Midbrain (tissue), 1 donor: ENCODE data around the gene GIPC2.
"Not testable (repeated sequence)": the region's sequence is repeated elsewhere in the genome, so short reads cannot be mapped to it uniquely, and the experiment has no call there.

Experiments used
- DNase-seq: peaks from one replicate; lab custom pipeline; 2025; lab: John Stamatoyannopoulos, UW

GIPC2 gene, protein sequence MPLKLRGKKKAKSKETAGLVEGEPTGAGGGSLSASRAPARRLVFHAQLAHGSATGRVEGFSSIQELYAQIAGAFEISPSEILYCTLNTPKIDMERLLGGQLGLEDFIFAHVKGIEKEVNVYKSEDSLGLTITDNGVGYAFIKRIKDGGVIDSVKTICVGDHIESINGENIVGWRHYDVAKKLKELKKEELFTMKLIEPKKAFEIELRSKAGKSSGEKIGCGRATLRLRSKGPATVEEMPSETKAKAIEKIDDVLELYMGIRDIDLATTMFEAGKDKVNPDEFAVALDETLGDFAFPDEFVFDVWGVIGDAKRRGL

DNA sequence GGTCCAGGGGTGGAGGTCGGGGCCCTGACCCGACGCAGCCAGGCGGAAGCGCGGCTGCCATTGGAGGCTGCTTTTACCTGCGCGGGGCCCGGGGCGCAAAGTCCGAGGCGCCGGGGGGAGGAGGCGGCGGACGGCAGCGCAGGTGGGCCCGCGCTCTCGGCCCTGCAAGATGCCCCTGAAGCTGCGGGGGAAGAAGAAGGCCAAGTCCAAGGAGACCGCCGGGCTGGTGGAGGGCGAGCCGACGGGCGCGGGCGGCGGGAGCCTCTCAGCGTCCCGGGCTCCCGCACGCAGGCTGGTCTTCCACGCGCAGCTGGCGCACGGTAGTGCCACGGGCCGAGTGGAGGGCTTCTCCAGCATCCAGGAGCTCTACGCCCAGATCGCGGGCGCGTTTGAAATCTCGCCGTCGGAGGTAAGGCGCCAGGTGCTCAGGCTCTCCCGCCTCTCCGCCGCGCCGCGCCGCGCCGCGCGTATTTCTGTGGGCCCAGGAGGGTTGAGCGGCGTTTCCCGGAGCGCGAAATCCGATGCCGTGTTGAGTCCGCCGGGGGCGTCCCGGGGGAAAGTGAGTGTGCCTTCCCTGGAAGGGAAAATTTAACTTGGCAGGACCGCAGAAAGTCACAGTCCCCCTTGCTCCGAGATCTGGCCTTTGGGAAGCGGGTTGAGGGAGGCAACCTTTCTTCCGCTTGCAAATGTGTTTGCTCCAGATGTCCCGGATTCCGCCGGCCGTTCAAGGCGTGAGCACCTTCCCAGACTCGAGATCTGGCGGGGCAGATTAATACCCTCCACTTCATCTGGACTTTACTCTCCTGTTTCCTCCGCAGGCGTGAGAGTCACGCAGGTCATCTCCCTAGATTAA lies at the start of gene GIPC2:
GIPC2 (plus strand) TSS at position 41 of the 853 bp plus-strand sequence; CDS start at position 170, 129 bp downstream.
- DNase-seq: no peak

- no peak for DNase-seq
Observed at GRCh38 chr1:77996734-77997133, 49.0 kb upstream of the GIPC2 start.

GRCh38 chr1:78000536-78000935 lies 45.2 kb upstream of the GIPC2 start:
- DNase-seq: not testable (repeated sequence)

DNA sequence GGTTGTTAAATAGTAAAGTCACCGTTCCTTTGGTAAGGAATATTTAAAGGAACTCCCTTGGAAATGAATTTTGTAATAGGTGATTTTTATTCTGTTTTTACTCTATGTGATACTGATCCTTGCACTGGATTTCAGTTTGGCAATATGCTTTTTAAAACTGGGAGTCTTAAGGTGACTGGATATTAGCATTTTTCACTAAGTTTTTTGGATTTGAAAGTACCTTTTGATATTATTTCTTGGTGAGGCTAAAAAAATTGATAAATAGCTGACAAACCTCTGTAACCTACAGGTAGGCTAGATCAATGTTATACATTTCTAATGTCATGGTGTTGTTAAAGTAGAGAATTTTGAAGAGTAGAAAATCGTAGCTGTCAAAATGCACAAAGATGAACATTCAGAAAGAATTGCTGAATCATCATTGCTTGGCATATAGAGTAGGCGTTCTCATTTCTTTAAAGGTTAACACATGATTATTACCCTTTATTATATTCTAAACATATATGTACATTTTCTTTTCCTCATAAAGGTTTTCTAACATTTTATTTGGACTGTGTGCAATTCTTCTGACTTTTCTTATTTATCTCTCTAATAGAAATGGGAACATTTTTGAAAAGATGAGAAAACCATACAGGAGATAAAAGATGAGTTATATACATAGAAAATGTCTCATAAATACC lies 42.6 kb upstream of the GIPC2 start:
- DNase-seq: peak; percentile 34

GRCh38 chr1:78003882-78004718 lies 41.7 kb upstream of the GIPC2 start:
- DNase-seq: peak; percentile 55

- peak; percentile 91 for DNase-seq
Observed at GRCh38 chr1:78004719-78005447, 40.9 kb upstream of the GIPC2 start, which contains the start of gene DNAJB4. TSS of gene DNAJB4 (plus strand) at chr1:78004939. CDS start at chr1:78005111, 172 bp downstream.

GRCh38 chr1:78005448-78005722 lies 40.4 kb upstream of the GIPC2 start:
- no peak for DNase-seq

- DNase-seq: peak; percentile 63
Observed at GRCh38 chr1:78005755-78006154, 40.0 kb upstream of the GIPC2 start.

GRCh38 chr1:78006521-78006920 lies 39.2 kb upstream of the GIPC2 start:
- peak; percentile 13 for DNase-seq

DNA sequence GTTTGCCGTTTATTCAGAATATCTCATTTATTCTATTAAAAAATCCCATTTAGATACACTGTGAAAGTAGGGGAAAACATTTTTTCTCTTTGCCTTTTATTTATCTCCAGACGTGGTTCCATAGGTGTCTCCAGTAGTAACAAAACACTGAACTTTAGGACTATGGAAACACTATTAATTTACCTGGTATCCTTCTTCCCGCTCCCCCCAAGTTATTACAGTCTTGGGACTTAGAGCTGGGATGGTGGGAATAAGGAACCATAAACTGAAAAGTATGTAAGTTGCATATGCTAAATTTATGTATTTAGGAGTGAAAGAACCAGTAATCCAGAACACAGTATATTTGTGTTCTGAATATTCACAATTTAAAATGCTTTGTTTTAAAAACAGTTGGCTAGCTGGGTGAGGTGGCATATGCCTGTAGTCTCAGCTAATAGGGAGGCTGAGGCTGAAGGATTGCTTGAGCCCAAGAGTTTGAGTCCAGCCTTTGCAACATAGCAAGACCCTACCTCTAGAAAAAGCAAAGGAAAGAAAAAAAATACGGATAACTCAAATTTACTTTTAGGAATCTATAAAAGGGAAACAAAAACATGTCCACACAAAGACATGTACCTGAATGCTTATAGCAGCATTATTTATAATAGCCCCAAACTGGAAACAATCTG lies 38.0 kb upstream of the GIPC2 start:
- DNase-seq: no peak

DNA sequence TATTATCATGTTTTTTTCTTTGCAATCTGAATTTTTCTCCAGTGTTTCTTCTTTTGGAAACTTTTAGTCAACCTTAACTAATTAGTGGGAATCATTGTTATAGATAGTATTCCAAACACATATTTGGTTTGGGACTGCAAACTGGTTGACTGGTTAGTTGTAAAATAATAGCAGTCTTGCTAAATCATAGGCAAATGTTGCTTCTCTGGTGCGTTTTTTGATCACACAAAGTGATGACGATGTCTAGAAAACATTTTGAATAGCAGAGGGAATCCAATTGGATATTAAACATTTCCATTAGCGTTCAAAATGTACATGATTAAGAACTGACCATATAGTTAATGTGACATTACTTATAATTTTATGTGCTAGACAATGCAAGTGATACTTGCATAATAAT lies 36.5 kb upstream of the GIPC2 start:
- no peak for DNase-seq

- no peak for DNase-seq
Observed at GRCh38 chr1:78009836-78010235, 35.9 kb upstream of the GIPC2 start.

DNA sequence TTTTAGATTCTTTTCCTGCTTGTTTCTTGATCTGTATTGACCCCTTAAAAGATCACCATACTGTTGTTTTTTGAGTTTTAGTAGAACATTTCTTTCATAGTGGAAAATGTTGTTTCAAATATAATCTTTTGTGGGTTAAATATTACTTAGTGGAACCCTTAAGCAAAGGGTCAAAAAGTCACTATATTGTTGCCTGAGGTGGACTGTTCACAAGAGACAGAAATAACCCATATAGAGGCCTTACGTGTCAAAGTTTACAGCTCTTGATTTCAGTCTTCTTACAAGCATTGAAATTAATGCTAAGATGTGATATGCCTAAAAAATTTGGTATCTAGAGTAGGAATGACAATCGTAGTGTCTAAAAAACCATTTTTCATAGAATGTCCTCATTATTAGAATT lies 34.7 kb upstream of the GIPC2 start:
- no peak for DNase-seq

DNA sequence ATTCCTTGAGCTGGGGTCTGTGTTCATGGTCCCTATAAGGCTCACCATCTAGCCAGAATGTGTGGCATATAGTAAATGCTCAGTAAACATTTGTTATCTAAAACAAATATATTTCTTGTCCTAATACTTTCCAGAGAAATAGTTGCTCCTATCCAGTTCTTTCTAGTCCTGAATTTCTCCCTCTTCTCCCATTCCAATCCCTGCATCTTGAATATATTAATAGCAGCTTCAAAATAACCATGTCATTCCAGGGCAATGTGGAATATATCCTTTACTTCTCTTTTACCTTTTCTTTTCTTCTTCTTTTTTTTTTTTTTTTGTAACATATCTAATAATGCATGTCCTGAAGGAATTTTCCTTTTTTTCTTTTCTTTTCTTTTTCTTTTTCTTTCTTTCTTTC lies 30.6 kb upstream of the GIPC2 start:
- no peak for DNase-seq

- DNase-seq: no peak
Observed at GRCh38 chr1:78019024-78019423, 26.7 kb upstream of the GIPC2 start.

DNA sequence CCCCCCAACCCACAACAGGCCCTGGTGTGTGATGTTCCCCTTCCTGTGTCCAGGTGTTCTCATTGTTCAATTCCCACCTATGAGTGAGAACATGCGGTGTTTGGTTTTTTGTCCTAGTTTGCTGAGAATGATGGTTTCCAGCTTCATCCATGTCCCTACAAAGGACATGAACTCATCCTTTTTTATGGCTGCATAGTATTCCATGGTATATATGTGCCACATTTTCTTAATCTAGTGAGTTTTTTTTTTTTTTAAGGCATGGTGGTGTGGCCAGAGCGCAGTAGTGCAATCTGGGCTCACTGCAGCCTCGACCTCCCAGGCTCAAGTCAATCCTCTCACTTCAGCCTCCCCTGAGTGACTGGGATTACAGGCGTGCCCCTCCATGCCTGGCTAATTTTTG lies 24.6 kb upstream of the GIPC2 start:
- DNase-seq: not testable (repeated sequence)

DNA sequence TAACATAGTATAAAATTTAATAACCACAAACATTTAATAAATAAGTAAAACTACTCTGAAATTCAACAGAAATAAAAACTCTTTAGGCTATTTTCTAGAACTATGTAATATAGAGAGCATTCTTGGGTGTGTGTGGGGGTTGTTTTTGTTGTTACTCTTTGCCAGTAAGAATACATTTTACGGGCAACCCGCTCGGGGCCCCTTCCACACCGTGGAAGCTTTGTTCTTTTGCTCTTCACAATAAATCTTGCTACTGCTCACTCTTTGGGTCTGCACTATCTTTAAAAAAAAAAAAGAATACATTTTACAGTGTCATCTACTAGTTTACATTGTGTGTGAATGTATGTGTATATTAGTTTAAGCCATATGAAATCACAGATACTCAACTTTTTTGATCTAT lies 16.0 kb upstream of the GIPC2 start:
- DNase-seq: no peak

GRCh38 chr1:78032996-78033796 lies 12.6 kb upstream of the GIPC2 start:
- DNase-seq: no peak

GRCh38 chr1:78033797-78034172 lies 12.0 kb upstream of the GIPC2 start:
- no peak for DNase-seq

GRCh38 chr1:78035121-78035520 lies 10.6 kb upstream of the GIPC2 start:
- DNase-seq: no peak
